HG03469 (cell line): Measurements from ENCODE around the gene MYBPC1.
"Not testable (repeated sequence)": the region's sequence is repeated elsewhere in the genome, so short reads cannot be mapped to it uniquely, and the experiment has no call there.

ENCODE experiments used
- ATAC-seq: cut with Tn5 transposase; IDR thresholded peaks from one replicate; pipeline ENCODE4 v1.9.1; 2021; ENCODE audit warnings: mild to moderate bottlenecking, moderate library complexity, moderate number of reproducible peaks; ENCODE audit not compliant: unreplicated experiment

MYBPC1 gene

GRCh38 chr12:101594700-101595099 lies at the start of gene MYBPC1:
TSS of gene MYBPC1 (plus strand) at chr12:101594971. CDS start at chr12:101595071, 100 bp downstream.
- ATAC-seq: no peak

GRCh38 chr12:101551362-101552114 lies 43.2 kb upstream of the MYBPC1 start:
- ATAC-seq: no peak

GRCh38 chr12:101552277-101552676 lies 42.5 kb upstream of the MYBPC1 start:
- ATAC-seq: no peak

- ATAC-seq: no peak
Observed at GRCh38 chr12:101557094-101557493, 37.7 kb upstream of the MYBPC1 start.

- ATAC-seq: not testable (repeated sequence)
Observed at GRCh38 chr12:101558726-101559125, 36.0 kb upstream of the MYBPC1 start.

GRCh38 chr12:101563212-101563611 lies 31.6 kb upstream of the MYBPC1 start:
- no peak for ATAC-seq

GRCh38 chr12:101564912-101565311 lies 29.9 kb upstream of the MYBPC1 start:
- ATAC-seq: no peak

GRCh38 chr12:101566318-101566717 lies 28.5 kb upstream of the MYBPC1 start:
- ATAC-seq: no peak

GRCh38 chr12:101567918-101568317 lies 26.9 kb upstream of the MYBPC1 start:
- no peak for ATAC-seq

- ATAC-seq: no peak
Observed at GRCh38 chr12:101570047-101570446, 24.7 kb upstream of the MYBPC1 start.

GRCh38 chr12:101571105-101571504 lies 23.7 kb upstream of the MYBPC1 start:
- no peak for ATAC-seq

GRCh38 chr12:101573743-101574142 lies 21.0 kb upstream of the MYBPC1 start:
- no peak for ATAC-seq

GRCh38 chr12:101578417-101578816 lies 16.4 kb upstream of the MYBPC1 start:
- ATAC-seq: no peak

- ATAC-seq: no peak
Observed at GRCh38 chr12:101581190-101581589, 13.6 kb upstream of the MYBPC1 start.

- ATAC-seq: no peak
Observed at GRCh38 chr12:101582937-101583336, 11.8 kb upstream of the MYBPC1 start.

- no peak for ATAC-seq
Observed at GRCh38 chr12:101590383-101590782, 4.4 kb upstream of the MYBPC1 start.

GRCh38 chr12:101591781-101592180 lies 3.0 kb upstream of the MYBPC1 start:
- no peak for ATAC-seq

GRCh38 chr12:101592448-101592847 lies 2.3 kb upstream of the MYBPC1 start:
- ATAC-seq: no peak

GRCh38 chr12:101592921-101593320 lies 1.9 kb upstream of the MYBPC1 start:
- no peak for ATAC-seq

- ATAC-seq: no peak
Observed at GRCh38 chr12:101596172-101596571, 1.4 kb downstream of the MYBPC1 start.

- no peak for ATAC-seq
Observed at GRCh38 chr12:101597164-101597563, 2.4 kb downstream of the MYBPC1 start.

- ATAC-seq: no peak
Observed at GRCh38 chr12:101598483-101598882, 3.7 kb downstream of the MYBPC1 start.

- ATAC-seq: no peak
Observed at GRCh38 chr12:101599311-101599710, 4.5 kb downstream of the MYBPC1 start.
